Measurements from ENCODE around the gene C1orf122. TPM values are rescaled to one million over a fixed set of nuclear protein-coding genes. Genes with fewer than 3 reads are reported as not detected.
A peak's percentile ranks its signal among the peaks of the same experiment; 100 is the strongest.

Gene C1orf122
- total and polyA plus RNA-seq, 2 donors = 27.1 to 33.0 TPM

- Histone ChIP-seq H3K36me3 (ENCODE audit: control insufficient read depth in 2 of 2, insufficient read depth in 2 of 2, low read length in 1 of 2) (peaks cover 6 to 13% of the 10 kb centered on the region in 2 donors), H3K9me3 (ENCODE audit: control insufficient read depth in 2 of 2, insufficient read depth in 1 of 2, low read length in 1 of 2) (no peaks in the 10 kb centered on the region), H3K27me3 (ENCODE audit: control insufficient read depth in 2 of 2, insufficient read depth in 1 of 2, low read length in 1 of 2) (no peaks in the 10 kb centered on the region), H3K27ac (ENCODE audit: low read depth in 1 of 2, low read length in 1 of 2) (no peak overlapping the region), H3K4me3 (ENCODE audit: low read length in 2 of 2) (no peak overlapping the region), H3K4me1 (ENCODE audit: control insufficient read depth in 2 of 2, insufficient read depth in 2 of 2, low read length in 2 of 2) (peaks cover 5 to 8% of the 10 kb centered on the region in 2 donors)
- no peak for DNase-seq (ENCODE audit: low read depth in 6 of 9, low spot score in 9 of 9)
- 74% methylated on average over 3 of the region's 3 CpGs for WGBS
These were observed 38.2 kb downstream of the C1orf122 start for GRCh38 chr1:37845786-37846185.

GRCh38 chr1:37846647-37847339, 39.2 kb downstream of the C1orf122 start:
- H3K27me3 ChIP-seq (ENCODE audit: control insufficient read depth in 2 of 2, insufficient read depth in 1 of 2, low read length in 1 of 2) = no peaks in the 10 kb centered on the region
- peaks cover 6 to 14% of the 10 kb centered on the region in 2 donors for H3K4me1 ChIP-seq (ENCODE audit: control insufficient read depth in 2 of 2, insufficient read depth in 2 of 2, low read length in 2 of 2)
- no peaks in the 10 kb centered on the region for H3K9me3 ChIP-seq (ENCODE audit: control insufficient read depth in 2 of 2, insufficient read depth in 1 of 2, low read length in 1 of 2)
- peaks cover 0 to 7% of the 10 kb centered on the region in 2 donors for H3K36me3 ChIP-seq (ENCODE audit: control insufficient read depth in 2 of 2, insufficient read depth in 2 of 2, low read length in 1 of 2)
- DNase-seq (ENCODE audit: low read depth in 6 of 9, low spot score in 9 of 9) = no peak
- no peak overlapping the region for H3K4me3 ChIP-seq (ENCODE audit: low read length in 2 of 2)
- 36% methylated on average over 4 of the region's 4 CpGs for WGBS
- no peak overlapping the region for H3K27ac ChIP-seq (ENCODE audit: low read depth in 1 of 2, low read length in 1 of 2)

GRCh38 chr1:37849480-37849879, 41.9 kb downstream of the C1orf122 start:
- WGBS = 99% methylated on average over 3 of the region's 3 CpGs
- no peak overlapping the region for H3K27ac ChIP-seq (ENCODE audit: low read depth in 1 of 2, low read length in 1 of 2)
- peaks cover 0 to 9% of the 10 kb centered on the region in 2 donors for H3K36me3 ChIP-seq (ENCODE audit: control insufficient read depth in 2 of 2, insufficient read depth in 2 of 2, low read length in 1 of 2)
- H3K4me1 ChIP-seq (ENCODE audit: control insufficient read depth in 2 of 2, insufficient read depth in 2 of 2, low read length in 2 of 2) = peaks cover 7 to 14% of the 10 kb centered on the region in 2 donors
- H3K9me3 ChIP-seq (ENCODE audit: control insufficient read depth in 2 of 2, insufficient read depth in 1 of 2, low read length in 1 of 2) = no peaks in the 10 kb centered on the region
- no peak overlapping the region for H3K4me3 ChIP-seq (ENCODE audit: low read length in 2 of 2)
- no peaks in the 10 kb centered on the region for H3K27me3 ChIP-seq (ENCODE audit: control insufficient read depth in 2 of 2, insufficient read depth in 1 of 2, low read length in 1 of 2)
- DNase-seq (ENCODE audit: low read depth in 6 of 9, low spot score in 9 of 9) = no peak

DNA sequence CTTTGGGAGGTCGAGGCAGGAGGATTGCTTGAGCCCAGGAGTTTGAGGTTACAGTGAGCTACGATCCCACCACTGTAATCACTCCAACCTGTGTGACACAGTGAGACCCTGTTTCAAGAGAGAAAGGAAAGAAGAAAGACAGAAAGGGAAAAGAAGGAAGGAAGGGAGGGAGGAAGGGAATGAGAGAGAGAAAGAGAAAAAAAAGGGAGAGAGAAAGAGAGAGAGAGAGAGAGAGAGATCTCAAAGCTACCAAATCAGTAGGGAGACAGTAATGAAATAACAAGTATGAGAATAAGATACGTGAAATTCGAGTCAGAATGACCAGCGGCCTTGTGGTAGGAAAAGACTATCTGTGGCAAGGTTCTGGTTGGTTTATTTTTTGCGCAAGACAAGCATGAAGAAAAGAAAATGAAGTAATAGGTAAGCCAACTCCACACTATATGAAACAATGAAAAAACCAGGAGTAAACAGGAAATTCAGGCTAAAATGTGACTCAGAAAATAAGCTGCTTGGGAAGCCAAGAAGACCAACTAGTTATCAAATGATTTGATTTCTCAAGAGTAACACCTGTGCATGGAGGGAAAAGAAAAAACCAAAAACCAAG, 42.9 kb downstream of the C1orf122 start:
- H3K4me1 ChIP-seq (ENCODE audit: control insufficient read depth in 2 of 2, insufficient read depth in 2 of 2, low read length in 2 of 2) = peaks cover 7 to 14% of the 10 kb centered on the region in 2 donors

GRCh38 chr1:37851262-37851661, 43.7 kb downstream of the C1orf122 start:
- no peak for DNase-seq (ENCODE audit: low read depth in 6 of 9, low spot score in 9 of 9)
- Histone ChIP-seq H3K27me3 (ENCODE audit: control insufficient read depth in 2 of 2, insufficient read depth in 1 of 2, low read length in 1 of 2) (no peaks in the 10 kb centered on the region), H3K4me1 (ENCODE audit: control insufficient read depth in 2 of 2, insufficient read depth in 2 of 2, low read length in 2 of 2) (peaks cover 7 to 12% of the 10 kb centered on the region in 2 donors), H3K27ac (ENCODE audit: low read depth in 1 of 2, low read length in 1 of 2) (peak overlapping the region in 1 of 2 donors; percentile 5), H3K4me3 (ENCODE audit: low read length in 2 of 2) (no peak overlapping the region), H3K9me3 (ENCODE audit: control insufficient read depth in 2 of 2, insufficient read depth in 1 of 2, low read length in 1 of 2) (no peaks in the 10 kb centered on the region), H3K36me3 (ENCODE audit: control insufficient read depth in 2 of 2, insufficient read depth in 2 of 2, low read length in 1 of 2) (peaks cover 0 to 13% of the 10 kb centered on the region in 2 donors)

More for the DNA sequence above, 42.9 kb downstream of the C1orf122 start:
- H3K9me3 ChIP-seq (ENCODE audit: control insufficient read depth in 2 of 2, insufficient read depth in 1 of 2, low read length in 1 of 2) = no peaks in the 10 kb centered on the region
- 96% methylated on average over 6 of the region's 6 CpGs for WGBS
- no peak overlapping the region for H3K4me3 ChIP-seq (ENCODE audit: low read length in 2 of 2)
- no peaks in the 10 kb centered on the region for H3K27me3 ChIP-seq (ENCODE audit: control insufficient read depth in 2 of 2, insufficient read depth in 1 of 2, low read length in 1 of 2)
- H3K36me3 ChIP-seq (ENCODE audit: control insufficient read depth in 2 of 2, insufficient read depth in 2 of 2, low read length in 1 of 2) = peaks cover 0 to 13% of the 10 kb centered on the region in 2 donors
- H3K27ac ChIP-seq (ENCODE audit: low read depth in 1 of 2, low read length in 1 of 2) = no peak overlapping the region
- no peak for DNase-seq (ENCODE audit: low read depth in 6 of 9, low spot score in 9 of 9)

DNA sequence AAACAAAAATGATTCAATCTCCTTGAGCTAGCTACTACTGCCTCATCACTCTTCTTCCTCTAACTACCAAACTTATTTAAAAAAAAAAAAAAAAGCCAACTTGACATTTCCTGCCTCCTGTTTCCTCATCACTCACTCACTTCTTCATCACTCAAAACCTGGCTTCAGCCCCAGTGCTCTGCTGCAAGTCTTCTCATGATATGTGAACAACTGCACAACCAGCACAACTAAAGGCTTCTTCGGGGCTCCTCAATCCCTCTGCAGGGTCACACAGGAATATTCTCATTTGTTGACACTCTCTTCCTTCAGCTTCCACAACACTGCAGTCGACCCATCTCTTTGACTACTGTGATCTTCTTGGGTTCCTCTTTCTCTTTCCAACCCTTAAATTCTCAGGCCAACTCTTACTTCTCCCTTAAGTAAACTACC, 44.2 kb downstream of the C1orf122 start:
- WGBS = 46% methylated on average over 2 of the region's 2 CpGs

DNA sequence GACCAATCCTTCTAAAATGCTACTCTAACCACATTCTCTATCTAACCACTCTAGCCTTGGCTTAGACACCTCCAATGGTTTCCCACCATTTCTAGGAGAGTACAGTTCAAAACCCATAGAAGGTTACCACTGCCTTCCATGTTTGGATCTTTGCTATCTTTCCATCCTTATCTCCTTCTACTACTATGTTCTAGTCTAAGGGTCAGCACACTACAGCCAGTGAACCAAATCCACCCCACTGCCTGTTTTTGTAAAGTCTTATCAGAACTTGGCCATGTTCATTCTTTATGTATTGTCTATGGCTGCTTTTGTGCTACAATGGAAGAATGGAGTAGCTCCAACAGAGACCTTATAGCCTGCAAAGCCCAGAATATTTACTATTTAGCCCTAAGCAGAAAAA, 45.6 kb downstream of the C1orf122 start:
- Histone ChIP-seq H3K9me3 (ENCODE audit: control insufficient read depth in 2 of 2, insufficient read depth in 1 of 2, low read length in 1 of 2) (no peaks in the 10 kb centered on the region), H3K4me3 (ENCODE audit: low read length in 2 of 2) (no peak overlapping the region), H3K4me1 (ENCODE audit: control insufficient read depth in 2 of 2, insufficient read depth in 2 of 2, low read length in 2 of 2) (peaks cover 2 to 6% of the 10 kb centered on the region in 2 donors), H3K27me3 (ENCODE audit: control insufficient read depth in 2 of 2, insufficient read depth in 1 of 2, low read length in 1 of 2) (no peaks in the 10 kb centered on the region), H3K36me3 (ENCODE audit: control insufficient read depth in 2 of 2, insufficient read depth in 2 of 2, low read length in 1 of 2) (peaks cover 7 to 12% of the 10 kb centered on the region in 2 donors), H3K27ac (ENCODE audit: low read depth in 1 of 2, low read length in 1 of 2) (no peak overlapping the region)
- no peak for DNase-seq (ENCODE audit: low read depth in 6 of 9, low spot score in 9 of 9)

More for the DNA sequence above, 44.2 kb downstream of the C1orf122 start:
- no peak overlapping the region for H3K4me3 ChIP-seq (ENCODE audit: low read length in 2 of 2)
- H3K9me3 ChIP-seq (ENCODE audit: control insufficient read depth in 2 of 2, insufficient read depth in 1 of 2, low read length in 1 of 2) = no peaks in the 10 kb centered on the region
- peaks cover 0 to 13% of the 10 kb centered on the region in 2 donors for H3K36me3 ChIP-seq (ENCODE audit: control insufficient read depth in 2 of 2, insufficient read depth in 2 of 2, low read length in 1 of 2)
- no peak overlapping the region for H3K27ac ChIP-seq (ENCODE audit: low read depth in 1 of 2, low read length in 1 of 2)
- H3K4me1 ChIP-seq (ENCODE audit: control insufficient read depth in 2 of 2, insufficient read depth in 2 of 2, low read length in 2 of 2) = peaks cover 6 to 8% of the 10 kb centered on the region in 2 donors
- DNase-seq (ENCODE audit: low read depth in 6 of 9, low spot score in 9 of 9) = no peak
- H3K27me3 ChIP-seq (ENCODE audit: control insufficient read depth in 2 of 2, insufficient read depth in 1 of 2, low read length in 1 of 2) = no peaks in the 10 kb centered on the region

GRCh38 chr1:37854406-37854805, 46.8 kb downstream of the C1orf122 start:
- no peaks in the 10 kb centered on the region for H3K9me3 ChIP-seq (ENCODE audit: control insufficient read depth in 2 of 2, insufficient read depth in 1 of 2, low read length in 1 of 2)
- DNase-seq (ENCODE audit: low read depth in 6 of 9, low spot score in 9 of 9) = no peak
- H3K27me3 ChIP-seq (ENCODE audit: control insufficient read depth in 2 of 2, insufficient read depth in 1 of 2, low read length in 1 of 2) = no peaks in the 10 kb centered on the region
- WGBS = 99% methylated on average over 6 of the region's 6 CpGs
- peaks cover 7 to 12% of the 10 kb centered on the region in 2 donors for H3K4me1 ChIP-seq (ENCODE audit: control insufficient read depth in 2 of 2, insufficient read depth in 2 of 2, low read length in 2 of 2)
- peaks cover 7 to 12% of the 10 kb centered on the region in 2 donors for H3K36me3 ChIP-seq (ENCODE audit: control insufficient read depth in 2 of 2, insufficient read depth in 2 of 2, low read length in 1 of 2)
- no peak overlapping the region for H3K4me3 ChIP-seq (ENCODE audit: low read length in 2 of 2)
- no peak overlapping the region for H3K27ac ChIP-seq (ENCODE audit: low read depth in 1 of 2, low read length in 1 of 2)
